DMS153 treated with DMSO at 0.1 percent for 48 hours (cell line): ENCODE results near the gene RNF220.
"Not testable (repeated sequence)": the region's sequence is repeated elsewhere in the genome, so short reads cannot be mapped to it uniquely, and the experiment has no call there.

Experiments
- DNase-seq: peaks from one replicate; lab custom pipeline; 2025; ENCODE audit not compliant: unreplicated experiment; lab: John Stamatoyannopoulos, UW

The RNF220 gene

GRCh38 chr1:44485934-44486460 lies 80.9 kb downstream of the RNF220 start:
- DNase-seq = no peak

- DNase-seq = no peak
These were observed 84.4 kb downstream of the RNF220 start for GRCh38 chr1:44489481-44489880.

GRCh38 chr1:44496541-44497171 lies 91.6 kb downstream of the RNF220 start:
- DNase-seq = no peak

GRCh38 chr1:44497422-44498170 lies 92.5 kb downstream of the RNF220 start:
- no peak for DNase-seq

- no peak for DNase-seq
These were observed 94.3 kb downstream of the RNF220 start for GRCh38 chr1:44499306-44499705.

- DNase-seq = no peak
These were observed 95.4 kb downstream of the RNF220 start for GRCh38 chr1:44500181-44501046.

- no peak for DNase-seq
These were observed 96.2 kb downstream of the RNF220 start for GRCh38 chr1:44501047-44501890.

GRCh38 chr1:44502823-44503222 lies 97.8 kb downstream of the RNF220 start:
- not testable (repeated sequence) for DNase-seq

GRCh38 chr1:44503625-44504024 lies 98.6 kb downstream of the RNF220 start:
- DNase-seq = no peak

- DNase-seq = no peak
These were observed 100.3 kb downstream of the RNF220 start for GRCh38 chr1:44505210-44505993.

- DNase-seq = no peak
These were observed 102.7 kb downstream of the RNF220 start for GRCh38 chr1:44507490-44508396.

- DNase-seq = no peak
These were observed 103.3 kb downstream of the RNF220 start for GRCh38 chr1:44508397-44508745.

GRCh38 chr1:44511363-44511762 lies 106.3 kb downstream of the RNF220 start:
- DNase-seq = no peak

- DNase-seq = no peak
These were observed 106.7 kb downstream of the RNF220 start for GRCh38 chr1:44511769-44512168.

GRCh38 chr1:44512313-44512885 lies 107.3 kb downstream of the RNF220 start:
- no peak for DNase-seq

GRCh38 chr1:44513111-44513510 lies 108.1 kb downstream of the RNF220 start:
- DNase-seq = no peak

- DNase-seq = no peak
These were observed 109.6 kb downstream of the RNF220 start for GRCh38 chr1:44514673-44515072.

- DNase-seq = no peak
These were observed 110.4 kb downstream of the RNF220 start for GRCh38 chr1:44515416-44515815.
